ENCODE measurements around the gene OTOP1. TPM values are rescaled to one million over a fixed set of nuclear protein-coding genes. Genes with fewer than 3 reads are reported as not detected.
A peak's percentile ranks its signal among the peaks of the same experiment; 100 is the strongest.
"Not testable (repeated sequence)": the region's sequence is repeated elsewhere in the genome, so short reads cannot be mapped to it uniquely, and the experiment has no call there.

OTOP1 gene
- total RNA-seq, 1 experiment from 2014 or later, result not detected

GRCh38 chr4:4160956-4161665 lies 65.6 kb downstream of the OTOP1 start:
- DNase-seq; H3K4me3 ChIP-seq (ENCODE audit: insufficient read depth, low read depth, low read length); H3K36me3 ChIP-seq (replicated peaks; ENCODE audit: control insufficient read depth, insufficient read depth, low read length); H3K27me3 ChIP-seq (ENCODE audit: control insufficient read depth, insufficient read depth, low read length): not testable (repeated sequence)

GRCh38 chr4:4145622-4146021 lies 81.1 kb downstream of the OTOP1 start:
- DNase-seq, result peak; percentile 53
- not testable (repeated sequence) for H3K27me3 ChIP-seq (ENCODE audit: control insufficient read depth, insufficient read depth, low read length); H3K36me3 ChIP-seq (replicated peaks; ENCODE audit: control insufficient read depth, insufficient read depth, low read length); H3K4me3 ChIP-seq (ENCODE audit: insufficient read depth, low read depth, low read length)

- not testable (repeated sequence) for H3K27me3 ChIP-seq (ENCODE audit: control insufficient read depth, insufficient read depth, low read length); H3K36me3 ChIP-seq (replicated peaks; ENCODE audit: control insufficient read depth, insufficient read depth, low read length)
- peak; percentile 66 for DNase-seq
- H3K4me3 ChIP-seq (ENCODE audit: insufficient read depth, low read depth, low read length), result peak overlapping the region; percentile 52
Observed at GRCh38 chr4:4143376-4143775, 83.4 kb downstream of the OTOP1 start.

GRCh38 chr4:4142679-4143078 lies 84.0 kb downstream of the OTOP1 start:
- not testable (repeated sequence) for H3K27me3 ChIP-seq (ENCODE audit: control insufficient read depth, insufficient read depth, low read length); H3K36me3 ChIP-seq (replicated peaks; ENCODE audit: control insufficient read depth, insufficient read depth, low read length)
- peak overlapping the region; percentile 52 for H3K4me3 ChIP-seq (ENCODE audit: insufficient read depth, low read depth, low read length)
- DNase-seq, result peak; percentile 93

GRCh38 chr4:4141186-4141585 lies 85.5 kb downstream of the OTOP1 start:
- not testable (repeated sequence) for H3K36me3 ChIP-seq (replicated peaks; ENCODE audit: control insufficient read depth, insufficient read depth, low read length); DNase-seq; H3K4me3 ChIP-seq (ENCODE audit: insufficient read depth, low read depth, low read length); H3K27me3 ChIP-seq (ENCODE audit: control insufficient read depth, insufficient read depth, low read length)

Other genes with a start within 250 kb of the OTOP1 start
- 40.6 and 45.6 TPM in 2 replicates for gene TMEM128, start 21.3 kb upstream of the OTOP1 start, total RNA-seq (2014; rRNA removed; shearing (Covaris generic))
- gene LYAR, start 63.2 kb upstream of the OTOP1 start, total RNA-seq (2014; rRNA removed; shearing (Covaris generic)), result 31.1 and 39.9 TPM in 2 replicates
- gene ZBTB49, start 63.3 kb upstream of the OTOP1 start, total RNA-seq (2014; rRNA removed; shearing (Covaris generic)), result 2.4 and 3.7 TPM in 2 replicates
- 25.3 and 31.1 TPM in 2 replicates for gene NSG1, start 160.2 kb upstream of the OTOP1 start, total RNA-seq (2014; rRNA removed; shearing (Covaris generic))

Data from H7 (cell line).